Mesothelial cell of epicardium (in vitro differentiated cells): ENCODE data around the gene TNPO1. TPM values are rescaled to one million over a fixed set of nuclear protein-coding genes. Genes with fewer than 3 reads are reported as not detected.

ENCODE experiments used
- DNase-seq, 2 experiments: peaks; one replicate each; pipeline ENCODE4 v3.0.0; 2021; ENCODE audit warnings: low spot score in 2 of 2; ENCODE audit not compliant: unreplicated experiment in 2 of 2
- H3K27ac Mint-ChIP-seq: 2 replicates; pipeline ENCODE4 v1.8.0; 2021; ENCODE audit warnings: mixed read lengths
- H3K27me3 Mint-ChIP-seq: 2 replicates; pipeline ENCODE4 v1.8.0; 2021; ENCODE audit warnings: low read depth, mixed read lengths
- H3K36me3 Mint-ChIP-seq: 2 replicates; pipeline ENCODE4 v1.8.0; 2021; ENCODE audit warnings: mixed read lengths
- H3K4me1 Mint-ChIP-seq: 2 replicates; pipeline ENCODE4 v1.8.0; 2021; ENCODE audit warnings: mixed read lengths
- H3K4me3 Mint-ChIP-seq: 2 replicates; pipeline ENCODE4 v1.8.0; 2021; ENCODE audit warnings: mild to moderate bottlenecking, moderate library complexity, mixed read lengths
- H3K9me3 Mint-ChIP-seq: 2 replicates; pipeline ENCODE4 v1.8.0; 2021; ENCODE audit warnings: mixed read lengths
- CTCF ChIP-seq: fragments of 200-600 bp; sonication (generic); IDR thresholded peaks from one replicate; pipeline ENCODE4 v1.5.0; 2021; ENCODE audit warnings: antibody characterized with exemption; ENCODE audit not compliant: unreplicated experiment
- total RNA-seq: library from RNA; stranded (reverse); gene quantifications from 3 replicates; pipeline ENCODE4 v1.2.1, GENCODE V29; 2021

The TNPO1 gene
- total RNA-seq, 1 donor from 2014 or later: 127 TPM

- H3K4me1 Mint-ChIP-seq: peaks cover 47% of the 10 kb centered on the region
- no peak overlapping the region for H3K4me3 Mint-ChIP-seq
- DNase-seq: no peak
- peaks cover 2% of the 10 kb centered on the region for H3K9me3 Mint-ChIP-seq
- H3K36me3 Mint-ChIP-seq: no peaks in the 10 kb centered on the region
- H3K27ac Mint-ChIP-seq: no peak overlapping the region
- no peak for TF ChIP-seq CTCF
- H3K27me3 Mint-ChIP-seq: no peaks in the 10 kb centered on the region
Observed at GRCh38 chr5:72842816-72843215, 26.4 kb downstream of the TNPO1 start.

GRCh38 chr5:72844218-72844603 lies 27.8 kb downstream of the TNPO1 start:
- Mint-ChIP-seq H3K4me1 (peaks cover 46% of the 10 kb centered on the region), H3K27ac (no peak overlapping the region), H3K4me3 (no peak overlapping the region)

GRCh38 chr5:72845889-72846288 lies 29.4 kb downstream of the TNPO1 start:
- H3K36me3 Mint-ChIP-seq: no peaks in the 10 kb centered on the region
- H3K4me1 Mint-ChIP-seq: peaks cover 61% of the 10 kb centered on the region
- H3K9me3 Mint-ChIP-seq: no peaks in the 10 kb centered on the region
- no peaks in the 10 kb centered on the region for H3K27me3 Mint-ChIP-seq
- no peak for TF ChIP-seq CTCF
- H3K27ac Mint-ChIP-seq: no peak overlapping the region
- H3K4me3 Mint-ChIP-seq: no peak overlapping the region
- no peak for DNase-seq

More at GRCh38 chr5:72844218-72844603, 27.8 kb downstream of the TNPO1 start:
- Mint-ChIP-seq H3K27me3 (no peaks in the 10 kb centered on the region), H3K9me3 (peaks cover 2% of the 10 kb centered on the region), H3K36me3 (no peaks in the 10 kb centered on the region)
- no peak for TF ChIP-seq CTCF
- DNase-seq: no peak

- no peaks in the 10 kb centered on the region for H3K36me3 Mint-ChIP-seq
- no peak overlapping the region for H3K4me3 Mint-ChIP-seq
- peaks cover 62% of the 10 kb centered on the region for H3K4me1 Mint-ChIP-seq
- DNase-seq: no peak
- H3K27ac Mint-ChIP-seq: no peak overlapping the region
- no peaks in the 10 kb centered on the region for H3K27me3 Mint-ChIP-seq
- no peaks in the 10 kb centered on the region for H3K9me3 Mint-ChIP-seq
- TF ChIP-seq CTCF: no peak
Observed at GRCh38 chr5:72846483-72846882, 30.0 kb downstream of the TNPO1 start.

- Mint-ChIP-seq H3K9me3 (no peaks in the 10 kb centered on the region), H3K36me3 (peaks cover 3% of the 10 kb centered on the region), H3K4me1 (peaks cover 53% of the 10 kb centered on the region), H3K27me3 (no peaks in the 10 kb centered on the region), H3K27ac (peak overlapping the region; percentile 98), H3K4me3 (peak overlapping the region; percentile 98)
- no peak for DNase-seq
- TF ChIP-seq CTCF: no peak
Observed at GRCh38 chr5:72847439-72847838, 31.0 kb downstream of the TNPO1 start.

GRCh38 chr5:72847989-72848473 lies 31.6 kb downstream of the TNPO1 start:
- H3K4me3 Mint-ChIP-seq: peak overlapping the region; percentile 98
- H3K27ac Mint-ChIP-seq: peak overlapping the region; percentile 98
- TF ChIP-seq CTCF: no peak
- peaks cover 55% of the 10 kb centered on the region for H3K4me1 Mint-ChIP-seq
- peak; percentile 68 to 83 for DNase-seq
- peaks cover 6% of the 10 kb centered on the region for H3K36me3 Mint-ChIP-seq
- no peaks in the 10 kb centered on the region for H3K9me3 Mint-ChIP-seq
- no peaks in the 10 kb centered on the region for H3K27me3 Mint-ChIP-seq
